Keratinocyte (primary cell): ENCODE results near the gene OR2F1.

Source experiments
- EZH2 ChIP-seq: IDR thresholded peaks from one replicate; pipeline ENCODE4 v1.6.1; 2012; ENCODE audit warnings: inconsistent platforms, mild to moderate bottlenecking, low read length, moderate library complexity
- TF ChIP-seq, protein P1 (sequence below), 3 experiments: IDR thresholded peaks in 1 of 3; conservative IDR thresholded peaks in 1 of 3; optimal IDR thresholded peaks in 1 of 3; 2 replicates in 2 of 3; 3 replicates in 1 of 3; pipeline versions ENCODE3 to v1.5.1; 2011; ENCODE audit warnings: low read length in 3 of 3, mild to moderate bottlenecking in 3 of 3, moderate library complexity in 2 of 3, control low read depth in 1 of 3, inconsistent platforms in 1 of 3; ENCODE audit not compliant: insufficient read depth in 2 of 3; ENCODE audit errors: extremely low read depth in 1 of 3

DNA sequence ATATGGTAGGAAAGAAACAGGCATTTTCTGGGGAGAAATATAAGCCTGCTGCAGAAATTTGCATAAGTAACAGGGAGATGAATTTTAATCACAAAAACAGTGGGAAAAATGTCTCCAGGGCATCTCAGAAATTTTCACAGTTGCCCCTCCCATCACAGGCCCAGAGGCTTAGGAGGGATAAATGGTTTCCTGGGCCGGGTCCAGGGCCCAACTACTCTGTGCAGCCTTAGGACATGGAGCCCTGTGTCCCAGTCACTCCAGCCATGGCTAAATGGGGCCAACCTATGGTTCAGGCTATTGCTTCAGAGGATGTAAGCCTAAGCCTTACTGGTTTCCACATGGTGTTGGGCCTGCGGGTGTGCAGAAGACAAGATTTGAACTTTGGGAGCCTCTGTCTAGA, 54.7 kb downstream of the OR2F1 start:
- TF ChIP-seq, protein P1, sequence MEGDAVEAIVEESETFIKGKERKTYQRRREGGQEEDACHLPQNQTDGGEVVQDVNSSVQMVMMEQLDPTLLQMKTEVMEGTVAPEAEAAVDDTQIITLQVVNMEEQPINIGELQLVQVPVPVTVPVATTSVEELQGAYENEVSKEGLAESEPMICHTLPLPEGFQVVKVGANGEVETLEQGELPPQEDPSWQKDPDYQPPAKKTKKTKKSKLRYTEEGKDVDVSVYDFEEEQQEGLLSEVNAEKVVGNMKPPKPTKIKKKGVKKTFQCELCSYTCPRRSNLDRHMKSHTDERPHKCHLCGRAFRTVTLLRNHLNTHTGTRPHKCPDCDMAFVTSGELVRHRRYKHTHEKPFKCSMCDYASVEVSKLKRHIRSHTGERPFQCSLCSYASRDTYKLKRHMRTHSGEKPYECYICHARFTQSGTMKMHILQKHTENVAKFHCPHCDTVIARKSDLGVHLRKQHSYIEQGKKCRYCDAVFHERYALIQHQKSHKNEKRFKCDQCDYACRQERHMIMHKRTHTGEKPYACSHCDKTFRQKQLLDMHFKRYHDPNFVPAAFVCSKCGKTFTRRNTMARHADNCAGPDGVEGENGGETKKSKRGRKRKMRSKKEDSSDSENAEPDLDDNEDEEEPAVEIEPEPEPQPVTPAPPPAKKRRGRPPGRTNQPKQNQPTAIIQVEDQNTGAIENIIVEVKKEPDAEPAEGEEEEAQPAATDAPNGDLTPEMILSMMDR (optimal IDR thresholded peaks at IDR 0.05 in 1 of 3, IDR thresholded peaks at IDR 0.05 in 1 of 3, conservative IDR thresholded peaks at IDR 0.05 in 1 of 3; ENCODE audit: extremely low read depth in 1 of 3, insufficient read depth in 2 of 3, low read length in 3 of 3): no peak
- TF ChIP-seq EZH2: no peak
